Psoas muscle (tissue), 8 donors: ENCODE results near the gene TMEM17. TPM values are rescaled to one million over a fixed set of nuclear protein-coding genes. Genes with fewer than 3 reads are reported as not detected.

Experiments
- ATAC-seq, 4 donors: fragments of 200-7000 bp; cut with Tn5 transposase; one replicate each; pipeline ENCODE4 v1.9.1; 2020; ENCODE audit warnings: moderate library complexity in 3 of 4, mild to moderate bottlenecking in 2 of 4
- DNase-seq, 2 donors: peaks; one replicate each; pipeline ENCODE4 v3.0.0-alpha.2; 2020
- H3K27ac ChIP-seq: fragments of 200-600 bp; one replicate; pipeline ENCODE4 v1.8.0; 2022
- H3K27me3 ChIP-seq, 3 donors: fragments of 200-600 bp in 1 of 3; one replicate each; pipeline versions ENCODE4 v1.6.1 to v1.8.0; 2013 to 2022; ENCODE audit warnings: low read length in 2 of 3, mild to moderate bottlenecking in 2 of 3, moderate library complexity in 1 of 3; ENCODE audit not compliant: insufficient read depth in 3 of 3
- H3K36me3 ChIP-seq, 2 donors: fragments of 200-600 bp in 1 of 2; one replicate each; pipeline versions ENCODE4 v1.6.1 to v1.8.0; 2013 to 2022; ENCODE audit warnings: low read depth in 1 of 2, mild to moderate bottlenecking in 1 of 2, moderate library complexity in 1 of 2; ENCODE audit not compliant: insufficient read depth in 1 of 2
- H3K4me1 ChIP-seq: fragments of 200-600 bp; one replicate; pipeline ENCODE4 v1.8.0; 2022
- H3K4me3 ChIP-seq: fragments of 200-600 bp; one replicate; pipeline ENCODE4 v1.8.0; 2022; ENCODE audit warnings: mild to moderate bottlenecking
- H3K9me3 ChIP-seq: fragments of 200-600 bp; one replicate; pipeline ENCODE4 v1.8.0; 2022
- CTCF ChIP-seq: fragments of 200-600 bp; IDR thresholded peaks from one replicate; pipeline ENCODE4 v1.8.0; 2022; ENCODE audit warnings: antibody characterized with exemption
- WGBS, 3 donors: extraction: QIAGEN DNeasy Blood & Tissue Kit; methylation state at CpG; one replicate each; pipeline versions ENCODE4 v1.1.6 to v1.1.7; 2013; 5-methylcytosine and 5-hydroxymethylcytosine counted together
- intact Hi-C, 2 donors: fragments of 100-400 bp; cut with DNase I; formaldehyde crosslinking; loops; one replicate each; pipeline versions ENCODE4 v1.11.0 to v1.14.2; 2022
- polyA plus RNA-seq, 3 donors: library from polyadenylated mRNA; stranded (reverse); fragments of 200-250 nt; gene quantifications; one replicate each; pipeline ENCODE4 v1.2.3, GENCODE V29; 2013
- total RNA-seq, 4 donors: library from RNA; stranded (reverse); fragmentation: NEBNext Ultra II Directional in 2 of 4; extraction: Animal tissue kit (Norgen Biotek cat#: 25700) in 2 of 4; gene quantifications; one replicate each; pipeline versions ENCODE4 v1.2.1 to v1.2.4, GENCODE V29; 2021 to 2023
- donor health status: healthy with polysubstance abuse.
- donor health status: DM: no; HTN: no; CAD: no; lungs with moderate emphysema.
- donor health status: Bipolar disorder and iron deficiency.
- donor health status: healthy.
- donor health status: DM: yes; HTN: yes; CAD: no.
- donor health status: DM: no; HTN: no; CAD: no.
- donor health status: DM: no; HTN: no; CAD: no.
- donor health status: DM: yes; HTN: yes; CAD: no.

Gene TMEM17
- total and polyA plus RNA-seq, 7 donors: 0.44 to 1.1 (median 0.67) TPM

- 91 to 95% (median 93%) methylated on average over 4 of the region's 4 CpGs for WGBS, 3 donors
- H3K27ac ChIP-seq: no peak overlapping the region
- intact Hi-C loops: no loop called here
These were observed 40.8 kb downstream of the TMEM17 start for GRCh38 chr2:62465039-62465740.

GRCh38 chr2:62464221-62465007 lies 41.6 kb downstream of the TMEM17 start:
- WGBS, 3 donors: 94 to 96% (median 96%) methylated on average over 14 of the region's 14 CpGs
- TF ChIP-seq CTCF: no peak
- DNase-seq (no peak), ATAC-seq (no peak)
- no peaks in the 10 kb centered on the region for H3K4me1 ChIP-seq
- peaks cover 0 to 2% (median 0%) of the 10 kb centered on the region in 3 donors for H3K27me3 ChIP-seq
- no peaks in the 10 kb centered on the region for H3K36me3 ChIP-seq
- no peak overlapping the region for H3K27ac ChIP-seq
- intact Hi-C loops: no loop called here
- no peaks in the 10 kb centered on the region for H3K9me3 ChIP-seq
- H3K4me3 ChIP-seq: no peak overlapping the region

More at GRCh38 chr2:62465039-62465740, 40.8 kb downstream of the TMEM17 start:
- H3K9me3 ChIP-seq: no peaks in the 10 kb centered on the region
- no peak overlapping the region for H3K4me3 ChIP-seq
- TF ChIP-seq CTCF: no peak
- H3K36me3 ChIP-seq: no peaks in the 10 kb centered on the region
- peaks cover 0 to 2% (median 0%) of the 10 kb centered on the region in 3 donors for H3K27me3 ChIP-seq
- no peak for DNase-seq
- no peak for ATAC-seq
- H3K4me1 ChIP-seq: no peaks in the 10 kb centered on the region

GRCh38 chr2:62462211-62462610 lies 43.8 kb downstream of the TMEM17 start:
- intact Hi-C loops: no loop called here
- no peak overlapping the region for H3K4me3 ChIP-seq
- WGBS, 3 donors: 69 to 83% (median 74%) methylated on average over 2 of the region's 2 CpGs
- no peaks in the 10 kb centered on the region for H3K4me1 ChIP-seq
- no peaks in the 10 kb centered on the region for H3K36me3 ChIP-seq
- no peak overlapping the region for H3K27ac ChIP-seq
- no peak for TF ChIP-seq CTCF
- no peaks in the 10 kb centered on the region for H3K9me3 ChIP-seq
- ATAC-seq (no peak), DNase-seq (no peak)
- H3K27me3 ChIP-seq: peaks cover 0 to 2% (median 0%) of the 10 kb centered on the region in 3 donors

- ATAC-seq: peak; percentile 74 to 89 (median 80)
- intact Hi-C loops: no loop called here
- Histone ChIP-seq H3K9me3 (no peaks in the 10 kb centered on the region), H3K4me3 (no peak overlapping the region), H3K4me1 (no peaks in the 10 kb centered on the region), H3K36me3 (no peaks in the 10 kb centered on the region), H3K27me3 (peaks cover 0 to 2% (median 0%) of the 10 kb centered on the region in 3 donors), H3K27ac (no peak overlapping the region)
- TF ChIP-seq CTCF: no peak
- 39 to 40% (median 40%) methylated on average over 4 of the region's 4 CpGs for WGBS, 3 donors
- peak; percentile 39 to 60 for DNase-seq
These were observed 44.3 kb downstream of the TMEM17 start for GRCh38 chr2:62461707-62462106.
